ENCODE data around the gene SLC51A.

GRCh38 chr3:196237203-196237602 lies 20.9 kb downstream of the SLC51A start:
- TF ChIP-seq CTCF (IDR thresholded peaks at IDR 0.05), result no peak
- no peak for TF ChIP-seq ZFX (IDR thresholded peaks at IDR 0.05; ENCODE audit: borderline replicate concordance)
